Liver (tissue), 9 donors: ENCODE results near the gene CA5A. TPM values are rescaled to one million over a fixed set of nuclear protein-coding genes. Genes with fewer than 3 reads are reported as not detected.

Experiments
- DNase-seq: peaks from one replicate; pipeline ENCODE4 v3.0.0-alpha.2; 2017; ENCODE audit warnings: low spot score
- H3K27ac ChIP-seq, 2 donors: one replicate each; pipeline ENCODE4 v1.7.0; 2013; ENCODE audit warnings: inconsistent platforms in 2 of 2, low read length in 2 of 2, control low read depth in 1 of 2, low read depth in 1 of 2, mild to moderate bottlenecking in 1 of 2
- H3K27me3 ChIP-seq, 4 donors: one replicate each; pipeline versions ENCODE4 v1.6.1 to v1.7.0; 2013; ENCODE audit warnings: low read length in 3 of 4, inconsistent platforms in 1 of 4, mild to moderate bottlenecking in 1 of 4, moderate library complexity in 1 of 4; ENCODE audit not compliant: control insufficient read depth in 4 of 4, insufficient read depth in 4 of 4
- H3K36me3 ChIP-seq, 4 donors: one replicate each; pipeline versions ENCODE4 v1.6.1 to v1.7.0; 2013; ENCODE audit warnings: low read length in 3 of 4, mild to moderate bottlenecking in 3 of 4, low read depth in 1 of 4, moderate library complexity in 1 of 4; ENCODE audit not compliant: control insufficient read depth in 4 of 4, insufficient read depth in 3 of 4
- H3K4me1 ChIP-seq, 4 donors: one replicate each; pipeline versions ENCODE4 v1.6.1 to v1.7.0; 2013; ENCODE audit warnings: low read length in 3 of 4, mild to moderate bottlenecking in 3 of 4, moderate library complexity in 1 of 4; ENCODE audit not compliant: control insufficient read depth in 4 of 4, insufficient read depth in 4 of 4
- H3K4me3 ChIP-seq, 3 donors: one replicate each; pipeline versions ENCODE4 v1.6.1 to v1.7.0; 2013; ENCODE audit warnings: low read length in 3 of 3, control low read depth in 1 of 3, low read depth in 1 of 3, mild to moderate bottlenecking in 1 of 3
- H3K9ac ChIP-seq, 2 donors: one replicate each; pipeline ENCODE4 v1.7.0; 2013; ENCODE audit warnings: low read length in 2 of 2, mild to moderate bottlenecking in 2 of 2, moderate library complexity in 2 of 2, control low read depth in 1 of 2, low read depth in 1 of 2
- H3K9me3 ChIP-seq, 4 donors: one replicate each; pipeline versions ENCODE4 v1.6.1 to v1.7.0; 2013; ENCODE audit warnings: low read length in 3 of 4; ENCODE audit not compliant: control insufficient read depth in 4 of 4
- EGR1 ChIP-seq, 2 donors: IDR thresholded peaks; 2 replicates each; pipeline ENCODE4 v1.6.1; 2016 to 2018; ENCODE audit warnings: antibody characterized with exemption in 2 of 2, low read depth in 2 of 2
- FOXA2 ChIP-seq: IDR thresholded peaks from 2 replicates; pipeline ENCODE4 v1.6.1; 2016; ENCODE audit warnings: antibody characterized with exemption
- GABPA ChIP-seq, 2 donors: IDR thresholded peaks in 1 of 2; conservative IDR thresholded peaks in 1 of 2; 2 replicates each; pipeline ENCODE4 v1.6.1; 2016; ENCODE audit warnings: antibody characterized with exemption in 2 of 2, mild to moderate bottlenecking in 1 of 2, moderate library complexity in 1 of 2
- HNF4A ChIP-seq, 2 donors: conservative IDR thresholded peaks; 2 replicates each; pipeline ENCODE4 v1.6.1; 2016; ENCODE audit warnings: antibody characterized with exemption in 2 of 2, mild to moderate bottlenecking in 2 of 2
- HNF4G ChIP-seq: IDR thresholded peaks from 2 replicates; pipeline ENCODE4 v1.6.1; 2016; ENCODE audit warnings: antibody characterized with exemption
- JUND ChIP-seq, 2 donors: IDR thresholded peaks; 2 replicates each; pipeline ENCODE4 v1.6.1; 2016; ENCODE audit warnings: antibody characterized with exemption in 2 of 2
- RAD21 ChIP-seq, 2 donors: IDR thresholded peaks; 2 replicates each; pipeline ENCODE4 v1.6.1; 2016; ENCODE audit warnings: antibody characterized with exemption in 2 of 2, mild to moderate bottlenecking in 2 of 2
- RXRA ChIP-seq, 2 donors: IDR thresholded peaks; 2 replicates each; pipeline ENCODE4 v1.6.1; 2017 to 2018; ENCODE audit warnings: antibody characterized with exemption in 2 of 2, mild to moderate bottlenecking in 1 of 2
- SP1 ChIP-seq: IDR thresholded peaks from 2 replicates; pipeline ENCODE4 v1.6.1; 2018; ENCODE audit warnings: antibody characterized with exemption, mild to moderate bottlenecking
- TAF1 ChIP-seq: conservative IDR thresholded peaks from 2 replicates; pipeline ENCODE4 v1.6.1; 2016; ENCODE audit warnings: antibody characterized with exemption, mild to moderate bottlenecking
- YY1 ChIP-seq: IDR thresholded peaks from 2 replicates; pipeline ENCODE4 v1.6.1; 2016; ENCODE audit warnings: antibody characterized with exemption, mild to moderate bottlenecking
- WGBS: extraction: QIAGEN DNeasy Blood & Tissue Kit; methylation state at CpG from one replicate; pipeline ENCODE4 v1.1.7; 2013; 5-methylcytosine and 5-hydroxymethylcytosine counted together
- polyA plus RNA-seq, 2 donors: library from polyadenylated mRNA; stranded (reverse) in 1 of 2; unstranded in 1 of 2; fragments of 200-250 nt in 1 of 2; fragments of >200 nt in 1 of 2; fragmentation: Nextera tagmentation in 1 of 2; extraction: Ambion mirVana in 1 of 2; gene quantifications; one replicate each; pipeline versions ENCODE4 v1.2.1 to v1.2.3, GENCODE V29; 2013 to 2015
- total RNA-seq, 2 donors: library from RNA; depleted of rRNA; stranded (reverse); fragments of >200 nt; gene quantifications; one replicate each; pipeline ENCODE4 v1.2.3, GENCODE V29; 2014
- TF ChIP-seq, protein P1 (sequence below): IDR thresholded peaks from 2 replicates; pipeline ENCODE4 v1.6.1; 2016; ENCODE audit warnings: antibody characterized with exemption, mild to moderate bottlenecking
- TF ChIP-seq, protein P2 (sequence below): IDR thresholded peaks from 2 replicates; pipeline ENCODE4 v1.6.1; 2016; ENCODE audit warnings: antibody characterized with exemption
- TF ChIP-seq, protein P3 (sequence below): fragments of 150-350 bp; IDR thresholded peaks from 2 replicates; pipeline ENCODE4 v1.5.1; 2017; ENCODE audit warnings: improper control_type of control experiment, low read depth, low read length; ENCODE audit not compliant: missing input control
- TF ChIP-seq, protein P4 (sequence below): IDR thresholded peaks from 2 replicates; pipeline ENCODE4 v1.6.1; 2016; ENCODE audit warnings: antibody characterized with exemption
- TF ChIP-seq, protein P5 (sequence below): IDR thresholded peaks from 2 replicates; pipeline ENCODE4 v1.6.1; 2016; ENCODE audit warnings: antibody characterized with exemption
- donor health status: healthy.
- donor health status: healthy.
- donor health status: healthy.
- donor health status: healthy.
- donor health status: healthy.

CA5A gene
- total and polyA plus RNA-seq, 4 donors = 12.3 to 66.8 (median 33.6) TPM

DNA sequence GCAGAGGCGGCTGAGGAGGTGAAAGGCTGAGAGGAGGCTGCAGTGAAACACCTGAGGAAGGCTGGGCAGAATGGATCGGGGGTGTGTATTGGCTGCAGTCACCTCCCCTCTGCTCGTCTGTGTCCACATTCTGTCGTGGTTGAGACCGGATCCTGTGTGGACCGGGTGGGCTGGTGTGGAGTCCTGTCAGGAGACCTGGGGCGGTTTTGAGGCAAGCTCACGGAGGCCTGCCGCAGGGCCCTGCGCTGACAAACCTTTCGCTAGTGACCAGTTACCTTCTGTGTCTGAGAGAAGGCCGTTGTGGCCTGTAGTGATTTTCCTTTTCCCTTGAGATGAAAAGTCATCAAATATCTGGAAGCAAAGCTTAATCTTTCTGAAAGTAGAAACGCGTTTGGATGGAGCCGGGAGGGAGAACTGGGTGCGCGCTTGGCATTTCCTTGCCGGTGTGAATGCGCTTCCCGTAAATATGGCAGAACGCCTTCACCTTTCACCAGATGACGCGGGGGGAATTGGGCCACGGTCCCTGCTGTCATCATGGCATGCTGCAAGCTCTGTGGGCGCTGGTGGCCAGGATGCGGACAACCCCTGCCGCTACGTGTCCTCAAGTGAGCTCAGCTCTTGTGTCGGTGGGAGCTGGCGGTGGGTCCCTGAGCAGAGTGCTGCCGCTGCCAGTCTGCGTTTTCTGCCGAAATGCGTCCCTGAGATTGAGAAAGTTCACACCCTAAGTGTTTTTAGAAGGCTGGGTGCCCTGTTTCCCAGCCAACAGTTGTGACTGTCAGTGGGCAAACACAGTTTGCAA is 21.2 kb upstream of the CA5A start:
- Histone ChIP-seq H3K4me1 (peaks cover 0 to 31% (median 23%) of the 10 kb centered on the region in 4 donors), H3K27ac (no peak overlapping the region)

More for the DNA sequence above, 21.2 kb upstream of the CA5A start:
- no peaks in the 10 kb centered on the region for H3K27me3 ChIP-seq
- 96% methylated on average over 34 of the region's 34 CpGs for WGBS
- no peak overlapping the region for H3K4me3 ChIP-seq
- DNase-seq = no peak
- peaks cover 0 to 5% (median 1%) of the 10 kb centered on the region in 4 donors for H3K36me3 ChIP-seq
- H3K9ac ChIP-seq = no peak overlapping the region
- TF ChIP-seq FOXA2 = no peak
- TF ChIP-seq, protein P1, sequence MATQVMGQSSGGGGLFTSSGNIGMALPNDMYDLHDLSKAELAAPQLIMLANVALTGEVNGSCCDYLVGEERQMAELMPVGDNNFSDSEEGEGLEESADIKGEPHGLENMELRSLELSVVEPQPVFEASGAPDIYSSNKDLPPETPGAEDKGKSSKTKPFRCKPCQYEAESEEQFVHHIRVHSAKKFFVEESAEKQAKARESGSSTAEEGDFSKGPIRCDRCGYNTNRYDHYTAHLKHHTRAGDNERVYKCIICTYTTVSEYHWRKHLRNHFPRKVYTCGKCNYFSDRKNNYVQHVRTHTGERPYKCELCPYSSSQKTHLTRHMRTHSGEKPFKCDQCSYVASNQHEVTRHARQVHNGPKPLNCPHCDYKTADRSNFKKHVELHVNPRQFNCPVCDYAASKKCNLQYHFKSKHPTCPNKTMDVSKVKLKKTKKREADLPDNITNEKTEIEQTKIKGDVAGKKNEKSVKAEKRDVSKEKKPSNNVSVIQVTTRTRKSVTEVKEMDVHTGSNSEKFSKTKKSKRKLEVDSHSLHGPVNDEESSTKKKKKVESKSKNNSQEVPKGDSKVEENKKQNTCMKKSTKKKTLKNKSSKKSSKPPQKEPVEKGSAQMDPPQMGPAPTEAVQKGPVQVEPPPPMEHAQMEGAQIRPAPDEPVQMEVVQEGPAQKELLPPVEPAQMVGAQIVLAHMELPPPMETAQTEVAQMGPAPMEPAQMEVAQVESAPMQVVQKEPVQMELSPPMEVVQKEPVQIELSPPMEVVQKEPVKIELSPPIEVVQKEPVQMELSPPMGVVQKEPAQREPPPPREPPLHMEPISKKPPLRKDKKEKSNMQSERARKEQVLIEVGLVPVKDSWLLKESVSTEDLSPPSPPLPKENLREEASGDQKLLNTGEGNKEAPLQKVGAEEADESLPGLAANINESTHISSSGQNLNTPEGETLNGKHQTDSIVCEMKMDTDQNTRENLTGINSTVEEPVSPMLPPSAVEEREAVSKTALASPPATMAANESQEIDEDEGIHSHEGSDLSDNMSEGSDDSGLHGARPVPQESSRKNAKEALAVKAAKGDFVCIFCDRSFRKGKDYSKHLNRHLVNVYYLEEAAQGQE = no peak
- TF ChIP-seq RAD21 (IDR thresholded peaks at IDR 0.05) = no peak
- no peak for TF ChIP-seq RXRA (IDR thresholded peaks at IDR 0.05)
- TF ChIP-seq YY1 = no peak
- TF ChIP-seq HNF4G = no peak
- TF ChIP-seq, protein P2, sequence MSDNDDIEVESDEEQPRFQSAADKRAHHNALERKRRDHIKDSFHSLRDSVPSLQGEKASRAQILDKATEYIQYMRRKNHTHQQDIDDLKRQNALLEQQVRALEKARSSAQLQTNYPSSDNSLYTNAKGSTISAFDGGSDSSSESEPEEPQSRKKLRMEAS = no peak
- TF ChIP-seq, protein P3, sequence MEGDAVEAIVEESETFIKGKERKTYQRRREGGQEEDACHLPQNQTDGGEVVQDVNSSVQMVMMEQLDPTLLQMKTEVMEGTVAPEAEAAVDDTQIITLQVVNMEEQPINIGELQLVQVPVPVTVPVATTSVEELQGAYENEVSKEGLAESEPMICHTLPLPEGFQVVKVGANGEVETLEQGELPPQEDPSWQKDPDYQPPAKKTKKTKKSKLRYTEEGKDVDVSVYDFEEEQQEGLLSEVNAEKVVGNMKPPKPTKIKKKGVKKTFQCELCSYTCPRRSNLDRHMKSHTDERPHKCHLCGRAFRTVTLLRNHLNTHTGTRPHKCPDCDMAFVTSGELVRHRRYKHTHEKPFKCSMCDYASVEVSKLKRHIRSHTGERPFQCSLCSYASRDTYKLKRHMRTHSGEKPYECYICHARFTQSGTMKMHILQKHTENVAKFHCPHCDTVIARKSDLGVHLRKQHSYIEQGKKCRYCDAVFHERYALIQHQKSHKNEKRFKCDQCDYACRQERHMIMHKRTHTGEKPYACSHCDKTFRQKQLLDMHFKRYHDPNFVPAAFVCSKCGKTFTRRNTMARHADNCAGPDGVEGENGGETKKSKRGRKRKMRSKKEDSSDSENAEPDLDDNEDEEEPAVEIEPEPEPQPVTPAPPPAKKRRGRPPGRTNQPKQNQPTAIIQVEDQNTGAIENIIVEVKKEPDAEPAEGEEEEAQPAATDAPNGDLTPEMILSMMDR = no peak
- TF ChIP-seq SP1 = no peak
- TF ChIP-seq HNF4A (conservative IDR thresholded peaks at IDR 0.05) = no peak
- no peak for TF ChIP-seq TAF1
- TF ChIP-seq, protein P4, sequence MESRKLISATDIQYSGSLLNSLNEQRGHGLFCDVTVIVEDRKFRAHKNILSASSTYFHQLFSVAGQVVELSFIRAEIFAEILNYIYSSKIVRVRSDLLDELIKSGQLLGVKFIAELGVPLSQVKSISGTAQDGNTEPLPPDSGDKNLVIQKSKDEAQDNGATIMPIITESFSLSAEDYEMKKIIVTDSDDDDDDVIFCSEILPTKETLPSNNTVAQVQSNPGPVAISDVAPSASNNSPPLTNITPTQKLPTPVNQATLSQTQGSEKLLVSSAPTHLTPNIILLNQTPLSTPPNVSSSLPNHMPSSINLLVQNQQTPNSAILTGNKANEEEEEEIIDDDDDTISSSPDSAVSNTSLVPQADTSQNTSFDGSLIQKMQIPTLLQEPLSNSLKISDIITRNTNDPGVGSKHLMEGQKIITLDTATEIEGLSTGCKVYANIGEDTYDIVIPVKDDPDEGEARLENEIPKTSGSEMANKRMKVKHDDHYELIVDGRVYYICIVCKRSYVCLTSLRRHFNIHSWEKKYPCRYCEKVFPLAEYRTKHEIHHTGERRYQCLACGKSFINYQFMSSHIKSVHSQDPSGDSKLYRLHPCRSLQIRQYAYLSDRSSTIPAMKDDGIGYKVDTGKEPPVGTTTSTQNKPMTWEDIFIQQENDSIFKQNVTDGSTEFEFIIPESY = no peak
- TF ChIP-seq, protein P5, sequence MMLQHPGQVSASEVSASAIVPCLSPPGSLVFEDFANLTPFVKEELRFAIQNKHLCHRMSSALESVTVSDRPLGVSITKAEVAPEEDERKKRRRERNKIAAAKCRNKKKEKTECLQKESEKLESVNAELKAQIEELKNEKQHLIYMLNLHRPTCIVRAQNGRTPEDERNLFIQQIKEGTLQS = no peak
- no peak for TF ChIP-seq EGR1 (IDR thresholded peaks at IDR 0.05; ENCODE audit: low read depth in 2 of 2)
- no peak for TF ChIP-seq JUND (IDR thresholded peaks at IDR 0.05)
- no peak for TF ChIP-seq GABPA (IDR thresholded peaks at IDR 0.05 in 1 of 2, conservative IDR thresholded peaks at IDR 0.05 in 1 of 2)
- H3K9me3 ChIP-seq = no peaks in the 10 kb centered on the region
